Muscle of arm (tissue), 12 donors: ENCODE data around the gene TCERG1L. TPM values are rescaled to one million over a fixed set of nuclear protein-coding genes. Genes with fewer than 3 reads are reported as not detected.

Experiments used
- DNase-seq: peaks from one replicate; pipeline ENCODE4 v3.0.0-alpha.2; 2013
- polyA plus RNA-seq, 12 donors: library from polyadenylated mRNA; unstranded; fragments of 120-200 nt; gene quantifications; one replicate each; pipeline ENCODE4 v1.2.1, GENCODE V29; 2013; ENCODE audit not compliant: insufficient read length in 12 of 12

TCERG1L gene
- polyA plus RNA-seq, 12 donors: 0.07 to 3.0 (median 0.19) TPM; not detected in 2

DNA sequence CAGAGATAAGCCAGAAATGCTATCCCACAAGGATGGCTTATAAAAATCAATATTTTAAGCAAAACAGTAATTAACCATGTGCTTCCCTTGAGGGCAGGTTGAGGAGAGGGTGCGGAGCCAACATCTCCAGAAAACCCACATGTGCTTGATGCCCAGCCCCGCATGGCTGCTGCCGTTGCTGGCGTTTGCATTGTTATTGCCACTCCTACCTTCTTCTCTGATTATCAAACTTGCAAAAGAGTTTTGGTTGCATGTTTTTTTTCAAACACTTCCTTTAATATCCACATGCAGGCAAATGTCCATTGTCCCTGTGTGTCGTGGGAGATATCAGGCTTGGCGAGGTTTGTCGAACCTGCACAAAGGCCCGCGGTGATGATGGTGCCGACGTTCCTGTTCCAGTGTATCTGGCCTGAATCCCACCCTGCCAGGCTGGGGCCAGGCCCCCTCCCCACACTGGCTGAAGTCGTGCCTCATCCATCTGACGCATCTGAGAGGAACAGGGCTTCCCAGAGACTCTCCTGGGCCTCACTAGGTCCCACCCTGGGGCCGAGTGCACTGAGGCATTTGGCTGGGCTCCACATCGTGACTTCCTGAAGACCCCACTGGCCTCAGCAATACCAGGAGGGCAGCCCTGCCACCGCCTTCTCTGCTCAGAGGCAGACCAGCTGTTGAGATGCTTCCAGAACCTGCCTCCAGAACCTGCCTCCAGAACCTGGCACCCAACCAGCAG, 40.9 kb downstream of the TCERG1L start:
- no peak for DNase-seq

DNA sequence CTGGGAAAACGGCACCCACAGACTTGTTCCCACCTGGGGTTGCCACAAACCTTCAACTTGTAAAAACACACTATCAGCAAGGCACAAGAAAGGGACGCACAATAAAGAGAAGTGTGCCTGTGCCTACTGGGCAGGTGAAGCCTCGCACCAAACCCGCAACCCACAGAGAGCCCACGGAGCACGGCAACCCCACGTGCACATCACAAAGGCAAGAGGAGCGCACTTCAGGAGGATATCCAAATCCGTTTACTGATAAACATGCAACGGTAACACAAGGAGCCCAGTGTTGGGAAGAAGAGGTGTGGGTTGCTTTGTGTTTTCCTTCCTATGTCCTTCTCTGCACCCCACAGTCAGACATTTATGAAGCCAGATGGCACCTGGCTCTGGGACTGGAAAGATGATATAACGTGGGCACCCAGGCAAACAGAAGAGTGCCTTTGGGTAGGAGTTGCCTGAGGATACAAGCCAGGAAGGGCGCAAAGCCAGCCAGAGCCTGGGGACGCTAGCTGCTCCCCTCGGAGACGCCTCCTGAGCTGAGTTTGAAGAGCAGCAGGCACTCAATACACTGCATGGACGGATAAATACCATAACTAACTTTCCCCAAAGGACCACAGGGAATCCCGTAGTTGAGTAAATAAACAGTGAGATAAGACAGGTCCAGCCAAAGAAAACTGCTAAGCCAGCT, 41.6 kb downstream of the TCERG1L start:
- no peak for DNase-seq

DNA sequence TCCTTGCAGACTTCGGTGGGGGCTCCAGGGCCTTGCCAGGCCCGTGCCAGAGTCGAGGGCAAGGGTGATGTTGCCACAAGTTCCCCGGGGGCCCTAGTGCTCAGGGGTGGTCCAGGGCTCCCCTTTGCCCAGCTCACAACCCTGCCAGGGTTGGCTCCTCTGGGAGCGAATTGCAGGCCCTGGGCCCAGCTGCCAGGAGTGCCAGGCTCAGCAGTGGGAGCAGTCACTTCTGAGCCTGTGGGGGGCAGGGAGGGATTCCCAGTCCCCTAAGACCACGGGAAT, 43.8 kb downstream of the TCERG1L start:
- DNase-seq: no peak

DNA sequence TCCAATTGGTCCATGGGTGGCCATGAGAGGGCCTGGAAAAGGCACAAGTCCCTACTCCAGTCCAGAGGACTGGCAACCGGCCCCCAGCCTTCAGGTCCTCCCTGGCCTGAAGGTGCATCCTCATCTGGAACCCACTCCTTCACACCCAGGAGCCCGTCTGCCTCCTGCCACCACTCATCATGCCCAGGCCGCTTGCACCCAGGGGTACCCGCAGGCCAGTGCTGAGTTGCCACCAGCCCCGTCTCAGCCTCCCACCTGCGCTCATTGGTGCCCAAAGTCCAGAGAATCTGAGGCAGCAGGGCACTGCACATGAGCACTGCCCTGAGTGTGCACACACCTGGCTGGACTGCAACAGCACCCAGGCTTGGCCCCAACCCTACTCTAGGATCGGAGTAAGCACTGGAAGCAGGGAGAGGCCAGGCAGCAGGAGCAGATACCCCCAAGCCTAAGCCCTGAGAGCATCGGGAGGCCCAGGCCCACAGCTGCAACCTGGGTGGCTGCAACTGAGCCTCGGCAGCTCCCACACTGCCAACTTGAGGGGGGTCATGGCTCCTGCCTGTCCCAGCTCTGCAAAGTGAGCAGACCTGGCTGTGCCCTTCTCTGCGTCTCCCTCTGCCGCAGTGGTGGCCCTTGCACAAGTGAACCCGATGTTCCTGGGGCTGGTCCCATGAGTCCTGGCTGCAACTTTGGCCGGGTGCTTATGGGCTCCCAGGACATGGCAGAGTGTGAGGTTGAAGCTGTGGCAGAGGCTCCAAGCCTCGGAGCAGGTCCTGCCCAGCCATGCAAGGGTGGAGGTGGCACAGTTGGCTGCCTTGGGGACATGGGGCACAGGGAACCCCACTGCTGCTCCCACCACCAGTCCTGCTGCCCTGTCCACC, 44.3 kb downstream of the TCERG1L start:
- no peak for DNase-seq

DNA sequence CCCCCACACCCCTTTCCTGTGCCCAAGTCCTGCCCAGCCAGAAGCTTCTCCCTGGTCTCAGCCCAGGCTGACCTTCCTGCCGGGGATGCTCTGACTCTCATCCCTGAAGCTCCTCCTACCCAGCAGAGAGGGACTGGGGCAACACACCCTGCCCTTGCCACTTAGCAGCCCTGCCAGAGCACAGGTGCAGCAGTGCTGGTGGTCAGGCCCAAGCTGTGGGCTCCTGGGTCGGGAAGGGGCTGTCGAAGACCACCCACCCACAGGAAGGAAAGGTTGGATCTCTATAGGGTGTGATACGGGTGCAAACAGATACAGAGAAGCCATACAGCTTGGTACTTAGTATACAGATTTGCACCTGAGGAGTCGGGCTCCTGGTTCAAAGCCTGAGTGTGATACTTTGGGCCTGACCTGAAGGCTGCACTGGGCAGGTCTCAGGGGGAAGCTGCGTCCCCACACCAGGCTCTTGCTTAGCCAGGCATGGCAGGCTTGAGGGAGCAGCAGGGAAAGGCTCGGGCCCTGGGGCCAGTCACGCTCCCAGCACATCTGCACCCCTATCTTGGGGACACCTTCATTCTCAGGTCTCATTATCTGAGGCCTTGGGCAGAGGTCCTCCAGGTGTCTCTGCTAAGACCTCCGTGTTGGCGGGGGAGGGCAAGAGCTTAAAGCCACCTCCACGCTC, 47.3 kb downstream of the TCERG1L start:
- no peak for DNase-seq

DNA sequence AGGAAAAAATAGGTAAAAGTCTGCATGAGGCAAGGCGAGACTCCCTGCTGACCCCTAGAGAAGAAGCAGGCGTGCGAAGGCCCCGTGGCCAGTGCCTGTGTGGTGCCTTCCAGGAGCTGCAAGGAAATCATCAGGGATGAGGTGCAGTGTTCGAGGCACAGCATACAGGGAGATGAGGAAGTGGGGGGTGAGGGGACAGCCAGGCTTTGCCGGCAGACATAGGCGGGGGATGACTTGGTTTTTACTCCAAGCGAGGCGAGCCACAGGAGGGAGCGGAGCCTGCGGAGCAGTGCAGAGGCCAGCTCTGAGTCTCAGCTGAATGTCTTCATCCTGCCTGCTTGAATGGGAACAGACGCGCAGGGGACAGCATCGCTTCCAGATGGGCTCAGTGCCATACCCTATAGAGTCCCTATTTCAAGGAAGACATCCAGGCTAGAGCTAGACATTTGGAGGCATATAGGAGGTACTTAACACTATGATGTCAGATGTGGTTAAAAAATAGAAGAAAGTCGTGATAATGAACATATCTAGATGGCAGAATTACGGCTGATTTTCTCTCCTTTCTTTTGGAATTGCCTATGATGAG, 49.5 kb downstream of the TCERG1L start:
- DNase-seq: no peak

DNA sequence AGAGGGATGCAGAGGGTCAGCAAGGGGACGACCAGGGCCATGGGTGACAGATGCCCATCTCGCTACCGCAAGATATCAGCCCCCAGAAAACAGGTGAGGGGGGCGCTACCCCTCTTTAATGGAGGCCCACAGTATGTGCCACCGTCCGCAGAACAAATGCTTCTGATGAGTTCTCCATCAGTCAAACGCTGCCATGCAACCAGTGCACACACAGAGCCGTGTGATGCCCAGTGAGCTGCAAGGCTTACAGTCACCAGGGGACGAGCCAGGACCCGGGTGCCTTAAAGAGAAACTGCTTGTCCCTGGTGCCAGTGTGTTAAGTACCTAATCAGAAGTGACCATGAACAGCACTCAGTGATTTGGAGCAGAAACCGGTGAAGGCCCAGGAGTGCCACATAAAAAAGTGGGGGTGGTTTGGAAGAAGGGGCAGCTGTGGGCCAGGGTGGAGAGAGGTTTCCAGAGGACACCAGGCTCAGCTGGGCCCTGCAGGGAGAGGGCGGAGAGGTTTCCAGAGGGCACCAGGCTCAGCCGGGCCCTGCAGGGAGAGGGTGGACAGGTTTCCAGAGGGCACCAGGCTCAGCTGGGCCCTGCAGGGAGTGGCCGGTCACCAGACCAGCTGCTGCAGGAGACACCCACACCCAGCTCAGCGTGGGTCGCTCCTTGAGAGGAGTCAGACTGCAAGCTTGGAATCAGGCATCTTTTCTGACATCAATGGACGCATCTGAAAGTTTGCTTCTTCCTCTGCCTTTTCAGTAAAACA, 50.9 kb downstream of the TCERG1L start:
- DNase-seq: no peak

DNA sequence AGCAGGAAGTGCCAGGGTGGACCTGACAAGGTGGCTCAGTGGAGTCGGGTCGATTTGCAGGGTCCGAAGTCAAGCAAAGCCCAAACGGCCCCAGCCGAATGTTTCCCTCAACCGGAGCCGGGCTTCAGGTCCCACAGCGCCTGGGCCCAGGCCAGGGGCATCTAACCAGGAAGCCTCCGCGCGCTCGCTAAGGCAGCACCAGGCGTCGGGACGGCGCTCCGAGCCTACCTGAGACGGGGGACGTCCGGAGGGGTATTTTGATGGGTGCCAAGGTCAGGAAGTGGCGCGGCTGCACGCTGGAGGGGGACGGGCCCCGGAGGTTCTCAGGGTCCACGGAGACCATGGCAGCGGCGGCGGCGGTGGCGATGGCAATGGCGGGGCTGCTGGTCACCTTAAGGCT, 51.5 kb downstream of the TCERG1L start:
- no peak for DNase-seq

DNA sequence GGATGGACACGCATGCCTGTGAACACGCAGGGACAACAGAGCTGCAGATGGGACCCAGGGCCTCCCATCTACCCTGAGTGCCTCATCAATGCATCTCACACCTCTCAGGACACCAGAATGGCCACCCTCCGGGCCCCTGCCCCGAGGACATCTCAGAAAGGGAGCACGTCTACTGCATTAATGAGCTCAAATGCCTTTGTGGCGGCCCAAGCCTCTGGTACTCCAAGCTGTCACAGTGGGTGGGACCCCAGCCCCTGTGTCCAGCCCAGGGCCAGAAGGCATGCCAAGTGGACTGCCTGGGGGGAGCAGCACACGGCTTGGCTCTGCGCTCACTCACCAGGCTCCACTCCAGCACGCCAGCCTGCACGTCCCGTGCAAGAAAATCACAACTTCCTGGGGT, 52.0 kb downstream of the TCERG1L start:
- no peak for DNase-seq

DNA sequence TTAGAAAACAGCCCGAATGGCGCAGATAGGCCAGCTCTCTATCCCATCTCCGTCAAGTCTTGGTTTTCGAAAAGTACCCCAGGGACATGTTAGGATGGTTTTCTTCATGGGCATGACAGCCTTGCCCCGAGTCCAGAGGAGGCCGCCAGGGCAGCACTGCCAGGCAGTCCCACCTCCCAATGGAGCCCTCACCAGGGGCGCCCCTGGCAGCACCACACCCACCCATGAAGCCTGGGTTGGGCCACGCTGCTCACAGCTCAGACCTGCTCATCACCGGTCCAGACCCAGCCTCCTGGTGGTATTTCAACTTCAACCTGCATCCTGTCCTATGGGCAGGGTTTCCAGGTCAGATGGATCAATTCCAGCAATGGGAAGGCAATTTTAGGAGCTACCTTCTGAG, 53.3 kb downstream of the TCERG1L start:
- DNase-seq: no peak

DNA sequence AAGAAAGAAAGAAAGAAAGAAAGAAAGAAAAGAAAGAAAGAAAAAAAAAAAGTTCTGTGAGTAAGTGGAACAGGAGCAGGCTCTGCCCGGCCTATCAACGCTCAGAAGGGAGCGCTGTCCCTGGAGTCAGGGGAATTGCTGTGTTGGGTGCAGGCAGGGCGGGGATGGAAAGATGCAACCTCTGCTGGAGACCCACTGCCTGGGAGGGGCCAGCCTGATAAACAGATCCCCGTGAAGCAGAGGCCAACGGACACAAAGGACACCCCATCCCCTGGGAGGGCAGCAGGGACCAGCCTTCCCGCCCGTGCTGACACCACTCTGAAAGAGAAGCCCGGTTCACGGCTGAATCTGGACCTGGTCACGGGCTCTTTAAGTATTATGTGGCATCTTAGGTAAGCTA, 54.5 kb downstream of the TCERG1L start:
- DNase-seq: no peak

DNA sequence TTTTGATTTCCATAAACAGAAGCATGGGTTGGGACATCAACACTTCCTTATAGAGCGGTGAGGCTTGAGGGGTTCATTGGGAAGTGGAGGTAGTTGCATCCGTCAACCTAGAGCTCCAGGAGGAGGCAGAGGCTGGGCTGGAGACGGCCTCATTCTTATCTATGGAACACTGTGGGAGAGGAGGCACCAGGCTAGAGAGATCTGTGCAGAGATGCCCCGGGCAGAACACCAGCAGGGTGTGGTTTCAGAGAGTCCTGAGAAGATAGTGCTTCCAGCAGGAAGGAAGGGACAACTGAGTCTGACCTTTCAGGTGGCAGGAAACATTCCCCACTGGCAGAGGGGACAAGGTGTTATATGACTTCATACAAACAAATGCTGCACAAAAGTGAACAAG, 56.7 kb downstream of the TCERG1L start:
- no peak for DNase-seq

DNA sequence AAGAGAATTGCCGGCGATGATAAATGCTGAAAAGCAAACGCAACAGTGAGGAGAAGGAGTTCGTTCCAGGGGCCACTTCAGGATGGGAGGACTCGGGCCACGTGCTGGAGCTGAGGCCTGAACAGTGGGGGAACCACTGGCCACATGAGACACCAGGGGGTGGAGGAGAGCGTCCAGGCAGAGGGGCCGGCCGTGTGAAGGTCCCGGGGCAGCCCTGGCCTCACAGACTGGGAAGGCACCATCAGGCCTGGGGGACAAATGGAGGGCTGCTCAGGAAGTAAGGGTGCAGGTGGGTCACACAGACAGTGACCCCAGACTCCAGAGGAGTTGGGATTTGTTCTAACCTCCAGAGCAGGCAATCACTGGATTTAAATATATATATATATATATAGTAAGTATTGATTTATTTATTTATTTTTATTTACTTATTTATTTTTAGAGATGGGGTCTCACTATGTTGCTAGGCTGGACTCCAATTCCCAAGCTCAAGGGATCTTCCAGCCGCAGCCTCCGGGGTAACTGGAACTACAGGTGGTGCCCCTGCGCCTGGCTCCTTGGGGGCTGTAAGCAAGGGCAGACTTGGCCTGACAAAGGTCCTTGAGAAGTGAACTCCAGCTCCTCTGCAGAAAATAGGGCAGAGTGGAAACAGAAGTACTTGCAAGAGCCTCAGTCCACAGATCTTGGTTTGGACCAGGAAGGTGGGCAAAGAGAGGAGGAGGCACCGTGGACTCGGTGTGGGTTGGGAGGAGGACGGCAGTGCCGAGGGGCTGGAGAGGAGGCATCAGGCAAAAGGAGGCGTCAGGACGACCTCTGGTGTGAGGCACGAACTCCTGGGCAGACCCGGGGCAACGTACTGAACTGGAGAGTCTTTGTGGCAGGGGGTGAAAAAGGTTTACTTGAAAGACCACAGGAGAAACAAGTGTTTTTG, 57.3 kb downstream of the TCERG1L start:
- DNase-seq: no peak

DNA sequence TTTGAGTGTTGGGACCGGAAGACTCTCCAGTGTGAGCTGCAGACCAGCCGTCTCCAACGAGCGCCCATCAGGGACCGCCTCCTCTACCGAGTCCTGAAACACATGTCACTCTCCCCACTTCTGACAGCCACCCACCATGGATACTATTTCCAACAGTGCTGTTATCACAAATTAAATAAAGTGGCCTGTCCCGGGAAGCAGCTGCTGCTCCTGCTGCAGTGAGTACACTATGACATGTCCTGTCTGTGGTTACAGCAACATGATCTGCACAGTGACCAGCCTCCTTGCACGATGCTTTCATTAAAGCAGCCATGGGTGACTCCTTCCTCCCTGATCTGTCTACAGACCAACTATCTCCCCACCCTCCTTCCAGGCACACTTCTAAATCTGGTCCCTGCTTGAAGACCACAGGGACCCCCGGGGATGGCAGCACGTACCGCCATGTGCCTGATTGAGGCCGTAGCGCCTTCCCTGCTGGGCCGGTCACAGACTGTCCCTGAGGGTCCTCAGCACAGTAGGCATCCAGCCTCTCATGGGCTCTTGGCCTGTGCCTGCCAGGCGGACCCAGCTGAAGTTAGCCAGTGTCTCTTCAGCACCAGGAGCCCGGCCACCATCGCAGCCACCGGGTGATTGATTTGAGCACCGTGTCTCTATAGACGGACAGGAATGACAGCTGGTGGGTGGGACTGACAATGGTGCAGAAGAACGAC, 58.8 kb downstream of the TCERG1L start:
- no peak for DNase-seq

DNA sequence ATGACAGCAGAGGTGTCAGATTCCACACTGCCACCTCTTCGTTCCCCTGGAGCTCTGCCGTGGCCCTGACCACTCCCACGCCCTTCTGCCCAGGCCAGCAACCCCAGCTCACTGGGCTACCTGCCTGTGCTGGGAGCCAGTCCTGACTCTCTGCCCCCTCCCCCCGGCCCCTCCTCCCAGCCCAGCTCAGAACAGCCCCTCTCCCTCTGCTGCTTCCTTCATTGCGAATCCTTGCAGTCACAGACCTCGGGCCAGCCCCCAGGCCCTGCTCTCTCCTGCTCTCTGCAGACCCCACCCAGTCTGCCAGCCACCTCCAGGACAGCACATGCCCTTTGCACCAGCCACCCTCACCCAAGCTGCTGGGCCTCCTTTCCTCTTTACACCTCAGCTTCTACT, 60.4 kb downstream of the TCERG1L start:
- DNase-seq: no peak

DNA sequence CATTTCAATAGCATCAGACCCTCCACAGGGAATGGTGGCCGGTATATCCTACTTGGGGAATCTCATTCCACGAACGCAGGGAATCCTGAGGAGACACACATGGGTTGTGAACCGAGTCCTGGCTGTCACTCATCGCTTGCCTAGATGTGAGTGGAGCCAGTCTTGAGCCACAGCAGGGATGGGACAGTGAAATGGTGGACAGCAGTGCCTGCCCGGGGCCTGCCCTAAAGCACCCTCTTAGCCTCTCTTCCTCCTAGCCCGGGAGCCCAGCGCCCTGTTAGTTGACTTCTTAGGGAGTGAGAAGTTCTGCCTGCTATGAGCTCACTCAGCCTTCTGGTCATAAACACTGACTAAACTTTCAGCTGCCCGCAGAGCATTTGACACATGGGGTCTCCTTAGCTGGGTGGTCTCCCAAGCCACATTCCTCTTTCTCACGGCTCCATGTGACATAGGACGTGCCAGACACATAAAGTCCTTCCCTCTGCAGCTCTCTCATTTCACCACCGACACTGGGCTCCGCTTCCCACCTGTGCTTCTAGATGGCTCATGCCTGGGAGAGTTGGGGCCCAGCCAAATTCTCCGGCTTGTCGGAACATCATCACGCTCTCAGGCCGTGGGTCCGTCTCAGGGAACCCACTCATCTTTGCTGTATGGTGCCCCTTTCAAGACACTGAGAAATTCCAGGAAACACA, 60.9 kb downstream of the TCERG1L start:
- no peak for DNase-seq

DNA sequence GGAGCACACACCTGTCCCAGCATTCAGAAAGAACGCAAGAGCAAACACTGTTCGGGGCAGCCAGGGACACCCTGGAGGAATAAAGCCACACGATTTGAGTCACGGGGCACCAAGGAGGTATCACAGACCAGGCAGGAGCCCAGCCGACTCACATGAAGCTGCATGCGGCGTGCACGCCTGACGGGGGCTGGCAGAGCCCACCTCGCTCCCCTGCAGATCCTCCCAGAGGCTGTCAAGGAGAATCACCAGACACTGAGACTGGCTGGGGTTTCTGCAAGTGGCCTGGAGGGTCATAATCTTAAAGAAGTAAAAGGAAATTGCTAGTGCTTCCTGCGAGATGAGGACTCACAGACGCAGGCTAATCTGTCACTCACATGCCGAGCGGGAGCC, 61.6 kb downstream of the TCERG1L start:
- DNase-seq: no peak

DNA sequence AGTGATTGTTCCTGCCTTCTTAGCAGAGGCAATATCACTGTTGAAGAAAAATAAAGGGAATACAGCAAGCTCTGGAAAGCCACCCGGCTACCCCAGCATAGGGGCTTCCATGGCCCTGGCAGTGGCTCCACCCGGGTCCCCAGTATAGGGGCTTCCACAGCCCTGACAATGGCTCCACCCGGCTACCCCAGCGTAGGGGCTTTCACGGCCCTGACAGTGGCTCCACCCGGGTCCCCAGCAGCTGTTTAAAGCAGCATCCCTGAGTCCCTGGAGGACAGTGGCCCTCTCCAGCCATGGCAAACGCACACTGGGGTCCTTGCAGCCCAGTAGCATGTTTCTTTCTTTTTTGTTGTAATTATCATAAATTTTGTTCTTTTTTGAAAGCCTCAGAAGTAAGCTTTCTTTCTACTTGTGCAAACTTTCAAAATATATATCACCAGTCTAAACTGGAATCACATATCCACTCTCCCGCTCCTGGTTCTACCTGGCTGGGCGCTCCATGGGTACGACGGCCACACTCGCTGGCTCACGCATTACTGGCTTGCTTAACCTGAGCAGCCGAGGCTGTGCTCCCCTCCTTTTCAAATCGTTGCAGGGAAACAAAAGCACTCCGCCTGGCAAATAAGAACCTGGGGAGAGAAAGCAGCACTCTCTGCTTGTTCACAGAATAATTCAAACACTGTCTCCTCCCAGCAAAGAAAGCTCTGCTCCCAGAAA, 62.1 kb downstream of the TCERG1L start:
- no peak for DNase-seq
